Measurements from ENCODE around the gene PACSIN1. TPM values are rescaled to one million over a fixed set of nuclear protein-coding genes. Genes with fewer than 3 reads are reported as not detected.
A peak's percentile ranks its signal among the peaks of the same experiment; 100 is the strongest.

The PACSIN1 gene
- total and polyA plus RNA-seq, 2 of the 4 experiments (the other 2 are of a cell fraction): 0.02 TPM; not detected in 1

- Histone ChIP-seq H3K79me1 (ENCODE audit: low read depth in 1 of 2, low read length in 2 of 2) (peaks cover 40 to 61% of the 10 kb centered on the region in 2 experiments), H2AFZ (replicated peaks; ENCODE audit: low read length, poor library complexity) (no peak overlapping the region), H4K20me1 (ENCODE audit: insufficient read depth, low read length) (peaks cover 52% of the 10 kb centered on the region), H3K4me2 (ENCODE audit: low read depth, low read length) (no peak overlapping the region), H2BK5ac (ENCODE audit: low read depth, low read length, poor library complexity, severe bottlenecking) (no peak overlapping the region), H3K56ac (ENCODE audit: extremely low read depth, insufficient read depth, low read length) (no peak overlapping the region), H4K91ac (ENCODE audit: insufficient read depth, low read depth, low read length) (no peak overlapping the region), H4K8ac (ENCODE audit: low read depth in 2 of 2, low read length in 2 of 2) (no peak overlapping the region), H3K14ac (replicated peaks; ENCODE audit: low read depth, low read length) (no peak overlapping the region), H2BK20ac (ENCODE audit: low read depth, low read length) (no peak overlapping the region), H3K4ac (ENCODE audit: low read depth, low read length) (no peak overlapping the region), H3K9me3 (ENCODE audit: control insufficient read depth, insufficient read depth, low read length) (no peaks in the 10 kb centered on the region), H4K5ac (ENCODE audit: low read depth, low read length) (no peak overlapping the region), H2AK5ac (ENCODE audit: low read depth, low read length) (no peak overlapping the region), H3K9me1 (ENCODE audit: insufficient read depth, low read length) (no peaks in the 10 kb centered on the region), H2BK120ac (ENCODE audit: low read depth, low read length) (no peak overlapping the region), H3K27ac (ENCODE audit: insufficient read depth, low read length) (no peak overlapping the region), H3K36me3 (ENCODE audit: control insufficient read depth, insufficient read depth, low read length) (peaks cover 53% of the 10 kb centered on the region), H3K23ac (ENCODE audit: low read depth, low read length) (no peak overlapping the region), H3K9ac (ENCODE audit: low read depth, low read length) (no peak overlapping the region), H3K4me3 (ENCODE audit: insufficient read depth, low read depth, low read length) (no peak overlapping the region), H2BK15ac (ENCODE audit: low read depth, low read length) (no peak overlapping the region), H3K4me1 (ENCODE audit: control insufficient read depth, insufficient read depth, low read length) (peaks cover 2% of the 10 kb centered on the region), H3K18ac (ENCODE audit: low read depth, low read length) (no peak overlapping the region), H3K27me3 (ENCODE audit: control insufficient read depth, insufficient read depth, low read length) (no peaks in the 10 kb centered on the region), H2AK9ac (replicated peaks; ENCODE audit: low read depth, low read length, poor library complexity) (no peak overlapping the region)
- in situ Hi-C loops (cut with MboI; ENCODE audit: low sequenced_read_pairs) (loop anchor here (10.0 kb wide), 1 partner anchor 182 kb away; no protein-coding TSS in a partner anchor), intact Hi-C loops (cut with micrococcal nuclease) (no loop called here), dilution Hi-C loops (cut with HindIII; ENCODE audit: low sequenced_read_pairs, unreplicated experiment) (no loop called here)
- no peak for TF ChIP-seq MAZ (IDR thresholded peaks at IDR 0.05; ENCODE audit: borderline replicate concordance, low read depth, low read length)
- no peak for TF ChIP-seq CTCF (conservative IDR thresholded peaks at IDR 0.05; ENCODE audit: low read depth, low read length)
- no peak for TF ChIP-seq CEBPB (IDR thresholded peaks at IDR 0.05; ENCODE audit: low read depth, low read length)
- TF ChIP-seq MXI1 (IDR thresholded peaks at IDR 0.05; ENCODE audit: borderline replicate concordance, low read depth, low read length): no peak
- no peak for TF ChIP-seq NFE2L2 (IDR thresholded peaks at IDR 0.05; ENCODE audit: low read depth, low read length)
- no peak for TF ChIP-seq BHLHE40 (IDR thresholded peaks at IDR 0.05; ENCODE audit: low read depth, low read length)
- TF ChIP-seq POLR2A (IDR thresholded peaks at IDR 0.05; ENCODE audit: low read depth, low read length): no peak
- TF ChIP-seq MAFK (IDR thresholded peaks at IDR 0.05; ENCODE audit: low read depth, low read length): no peak
- no peak for TF ChIP-seq USF2 (IDR thresholded peaks at IDR 0.05; ENCODE audit: low read depth, low read length)
- TF ChIP-seq FOS (IDR thresholded peaks at IDR 0.05; ENCODE audit: low read depth, low read length): no peak
- no peak for TF ChIP-seq CHD1 (IDR thresholded peaks at IDR 0.05; ENCODE audit: low read depth, low read length)
- no peak for TF ChIP-seq ELK1 (IDR thresholded peaks at IDR 0.05; ENCODE audit: borderline replicate concordance, low read depth, low read length)
- ChIA-PET POLR2A (ENCODE audit: unreplicated experiment) (no interaction called here), CTCF (no interaction called here)
- peak; percentile 54 for DNase-seq
- 100% methylated on average over 1 of the region's 5 CpGs; no CpG with 5 or more reads in 1 of the 2 experiments for WGBS, 2 experiments (ENCODE audit: extremely low coverage in 2 of 2, insufficient read length in 1 of 2)
- ATAC-seq (ENCODE audit: low read depth): no peak
- BruUV-seq (replicated peaks): no TSS peak
Observed at GRCh38 chr6:34423254-34423653, 42.6 kb upstream of the PACSIN1 start.
